GM19099 (cell line): ENCODE results near the gene RAB3IL1.

Source experiments
- POLR2A ChIP-seq: IDR thresholded peaks from 3 replicates; pipeline ENCODE4 v1.6.1; 2011; ENCODE audit warnings: low read depth; ENCODE audit not compliant: insufficient read length; ENCODE audit errors: extremely low read depth

RAB3IL1 gene

DNA sequence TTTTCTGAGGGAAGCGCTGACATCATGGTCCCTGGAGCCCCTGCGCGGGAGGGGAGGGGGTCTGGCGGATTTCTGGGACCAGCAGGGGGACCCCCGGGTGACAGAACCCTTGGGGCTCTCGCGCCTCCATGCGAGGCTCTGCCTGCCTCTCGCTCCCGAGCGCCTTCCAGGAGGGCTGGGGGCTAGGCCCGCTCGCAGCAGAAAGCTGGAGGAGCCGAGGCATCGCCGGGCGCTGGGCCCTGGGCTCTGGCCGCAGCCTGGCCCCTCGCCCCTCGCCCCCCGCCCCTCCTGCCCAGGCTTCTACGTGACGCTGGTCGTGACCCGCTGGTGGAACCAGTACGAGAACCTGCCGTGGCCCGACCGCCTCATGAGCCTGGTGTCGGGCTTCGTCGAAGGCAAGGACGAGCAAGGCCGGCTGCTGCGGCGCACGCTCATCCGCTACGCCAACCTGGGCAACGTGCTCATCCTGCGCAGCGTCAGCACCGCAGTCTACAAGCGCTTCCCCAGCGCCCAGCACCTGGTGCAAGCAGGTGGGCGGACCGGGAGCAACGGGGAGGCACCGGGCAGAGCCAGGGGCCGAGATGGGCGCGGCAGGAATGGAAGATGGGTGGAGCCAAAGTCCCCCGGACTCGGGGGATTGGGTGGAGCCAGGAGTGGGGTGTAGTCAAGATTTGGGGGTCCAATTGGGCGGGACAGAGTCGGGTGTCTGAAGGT is 38.2 kb upstream of the RAB3IL1 start:
- TF ChIP-seq POLR2A: no peak

DNA sequence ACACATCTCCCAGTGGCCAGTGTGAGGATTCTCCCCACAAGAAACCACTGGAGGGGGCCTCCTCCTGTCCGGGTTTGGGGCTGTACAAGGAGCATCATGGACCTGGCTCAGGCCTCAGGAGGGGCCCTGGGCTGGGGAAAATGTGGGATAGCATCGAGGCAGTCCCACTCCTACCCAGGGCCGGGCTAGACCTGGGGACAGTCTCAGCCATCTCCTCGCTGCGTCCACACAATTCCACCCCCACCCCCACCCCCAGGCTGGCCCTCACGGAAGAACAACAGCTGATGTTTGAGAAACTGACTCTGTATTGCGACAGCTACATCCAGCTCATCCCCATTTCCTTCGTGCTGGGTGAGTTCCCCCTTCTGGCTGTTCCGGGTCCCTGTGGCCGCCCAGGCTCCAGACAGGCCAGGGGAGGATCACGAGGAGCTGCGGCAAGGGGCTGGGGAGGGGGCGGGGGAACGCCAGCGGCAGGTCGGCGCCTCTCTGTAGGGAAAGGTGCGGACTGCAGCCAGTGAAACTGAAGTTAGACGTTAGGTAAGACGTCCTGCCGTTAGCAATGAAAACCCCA is 37.6 kb upstream of the RAB3IL1 start:
- no peak for TF ChIP-seq POLR2A

DNA sequence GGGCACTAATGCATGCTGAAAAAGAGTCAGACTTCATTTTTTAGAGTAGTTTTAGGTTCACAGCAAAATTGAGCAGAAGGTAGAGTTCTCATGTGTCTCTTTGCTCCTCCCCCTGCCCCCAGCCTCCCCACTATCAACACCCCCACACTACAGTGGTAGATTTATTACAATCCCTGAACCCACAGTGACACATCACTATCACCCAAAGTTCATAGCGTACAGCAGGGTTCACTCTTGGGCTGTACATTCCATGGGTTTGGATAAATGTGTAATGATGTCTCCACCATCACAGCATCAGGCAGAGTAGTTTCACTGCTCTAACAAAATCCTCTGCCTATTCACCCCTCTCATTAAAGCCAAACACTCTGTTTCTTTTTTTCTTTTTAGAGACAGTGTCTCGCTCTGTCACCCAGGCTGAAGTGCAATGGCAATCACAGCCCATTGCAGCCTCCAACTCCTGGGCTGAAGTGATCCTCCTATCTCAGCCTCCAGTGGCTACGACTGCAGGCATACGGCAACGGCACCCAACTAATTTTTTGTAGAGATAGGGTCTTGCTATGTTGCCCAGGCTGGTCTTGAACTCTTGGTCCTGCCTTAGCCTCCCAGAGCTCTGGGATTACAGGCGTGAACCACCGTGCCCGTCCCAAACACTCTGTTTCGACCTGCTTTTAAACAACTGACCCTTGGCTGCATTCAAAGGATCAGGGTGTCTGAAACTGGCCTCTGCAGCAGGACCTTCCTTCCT is 36.9 kb upstream of the RAB3IL1 start:
- no peak for TF ChIP-seq POLR2A

DNA sequence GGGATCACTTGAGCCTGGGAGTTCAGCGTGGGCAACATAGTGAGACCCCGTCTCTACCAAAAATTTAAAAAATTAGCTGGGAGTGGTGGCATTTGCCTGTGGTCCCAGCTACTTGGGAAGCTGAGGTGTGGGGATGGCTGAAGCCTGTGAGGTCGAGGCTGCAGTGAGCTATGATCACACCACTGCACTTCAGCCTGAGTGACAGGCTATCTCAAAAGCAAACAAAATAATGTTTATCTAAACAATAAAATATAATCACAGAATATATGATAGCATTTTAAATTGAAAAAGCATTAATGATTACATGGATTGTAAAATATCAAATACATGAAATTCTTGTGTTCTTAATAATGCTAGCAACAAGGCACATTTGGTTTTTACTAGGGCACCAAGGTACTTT is 35.5 kb upstream of the RAB3IL1 start:
- no peak for TF ChIP-seq POLR2A

DNA sequence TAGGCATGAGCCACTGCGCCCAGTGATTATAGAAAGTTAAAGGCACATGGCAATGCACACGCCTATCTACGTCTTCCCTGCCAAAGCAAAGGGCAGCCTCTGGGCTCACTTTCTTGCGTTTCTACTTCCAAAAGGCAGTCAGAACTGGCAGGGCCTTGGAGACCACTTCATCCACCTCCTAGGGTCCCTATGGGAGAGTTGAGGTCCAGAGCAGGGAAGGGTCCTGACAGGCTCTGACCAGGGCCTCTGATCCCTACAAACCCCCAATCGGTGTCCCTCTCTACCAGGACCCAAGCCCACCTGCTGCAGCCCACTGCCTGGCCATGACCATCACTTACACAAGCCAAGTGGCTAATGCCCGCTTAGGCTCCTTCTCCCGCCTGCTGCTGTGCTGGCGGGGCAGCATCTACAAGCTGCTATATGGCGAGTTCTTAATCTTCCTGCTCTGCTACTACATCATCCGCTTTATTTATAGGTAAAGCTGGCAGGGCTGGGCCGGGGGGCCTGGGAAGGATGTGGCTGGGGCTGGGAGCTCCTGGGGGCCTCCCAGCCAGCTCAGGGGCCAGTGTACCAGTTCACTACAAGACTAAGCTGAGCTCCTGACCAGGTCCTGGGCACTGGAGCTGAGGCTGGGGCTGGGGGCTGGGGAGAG is 34.2 kb upstream of the RAB3IL1 start:
- TF ChIP-seq POLR2A: no peak

DNA sequence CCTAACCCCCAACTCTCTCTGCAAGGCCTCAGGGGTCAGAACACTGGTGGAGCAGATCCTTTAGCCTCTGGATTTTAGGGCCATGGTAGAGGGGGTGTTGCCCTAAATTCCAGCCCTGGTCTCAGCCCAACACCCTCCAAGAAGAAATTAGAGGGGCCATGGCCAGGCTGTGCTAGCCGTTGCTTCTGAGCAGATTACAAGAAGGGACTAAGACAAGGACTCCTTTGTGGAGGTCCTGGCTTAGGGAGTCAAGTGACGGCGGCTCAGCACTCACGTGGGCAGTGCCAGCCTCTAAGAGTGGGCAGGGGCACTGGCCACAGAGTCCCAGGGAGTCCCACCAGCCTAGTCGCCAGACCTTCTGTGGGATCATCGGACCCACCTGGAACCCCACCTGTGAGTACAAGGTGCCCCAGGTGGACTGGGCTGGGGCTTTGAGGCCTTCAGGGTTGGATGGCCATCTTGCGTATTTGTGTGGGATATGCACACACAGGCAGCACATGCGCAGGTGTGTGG is 32.7 kb upstream of the RAB3IL1 start, which contains the start of gene BEST1:
BEST1 (plus strand) TSS at position 317 of the 513 bp plus-strand sequence. CDS start 1,456 bp downstream, outside the sequence.
- no peak for TF ChIP-seq POLR2A

DNA sequence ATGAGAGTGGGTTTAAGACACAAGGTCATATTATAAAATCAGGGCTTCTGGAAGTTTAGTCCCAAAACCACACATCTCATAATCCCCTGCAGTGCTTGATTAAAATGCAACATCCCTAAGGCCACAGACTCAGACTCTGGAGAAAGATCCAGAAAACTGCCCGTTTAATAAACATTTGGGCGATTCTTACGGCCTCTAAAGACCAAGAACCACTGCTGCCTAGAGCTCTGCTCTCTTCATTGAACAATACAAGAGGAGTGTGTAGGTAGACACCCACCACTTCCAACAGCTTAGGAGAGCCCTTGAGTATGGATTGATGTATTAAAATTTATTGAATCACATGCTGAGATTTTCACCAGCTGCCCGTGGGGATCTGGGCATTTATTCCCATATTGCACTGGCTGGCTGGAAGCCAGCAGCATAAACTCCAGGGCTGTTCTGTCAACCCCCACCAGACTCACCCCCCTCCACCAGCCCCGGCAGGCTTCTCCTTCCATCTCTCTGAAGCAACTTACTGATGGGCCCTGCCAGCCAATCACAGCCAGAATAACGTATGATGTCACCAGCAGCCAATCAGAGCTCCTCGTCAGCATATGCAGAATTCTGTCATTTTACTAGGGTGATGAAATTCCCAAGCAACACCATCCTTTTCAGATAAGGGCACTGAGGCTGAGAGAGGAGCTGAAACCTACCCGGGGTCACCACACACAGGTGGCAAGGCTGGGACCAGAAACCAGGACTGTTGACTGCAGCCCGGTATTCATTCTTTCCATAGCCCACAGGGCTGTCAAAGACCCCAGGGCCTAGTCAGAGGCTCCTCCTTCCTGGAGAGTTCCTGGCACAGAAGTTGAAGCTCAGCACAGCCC is 32.0 kb upstream of the RAB3IL1 start:
- no peak for TF ChIP-seq POLR2A

DNA sequence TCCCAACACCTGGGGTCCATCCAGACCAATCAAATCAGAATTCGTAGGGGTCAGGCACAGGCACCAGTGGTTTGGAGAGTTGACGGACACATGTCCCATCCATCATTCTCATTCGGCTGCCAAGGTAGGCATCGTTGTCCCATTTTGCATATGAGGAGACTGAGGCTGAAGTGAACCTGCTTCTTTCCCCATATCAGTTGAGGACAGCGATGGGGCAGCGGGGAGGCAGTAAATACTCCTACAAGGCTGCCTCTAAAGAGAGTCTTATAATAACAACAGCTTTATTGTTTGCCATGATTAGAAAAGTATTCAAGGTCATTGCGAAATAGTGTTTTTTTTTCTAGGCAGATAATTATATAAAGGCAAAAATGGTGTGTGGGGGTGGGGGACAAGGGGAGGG is 31.1 kb upstream of the RAB3IL1 start:
- no peak for TF ChIP-seq POLR2A

DNA sequence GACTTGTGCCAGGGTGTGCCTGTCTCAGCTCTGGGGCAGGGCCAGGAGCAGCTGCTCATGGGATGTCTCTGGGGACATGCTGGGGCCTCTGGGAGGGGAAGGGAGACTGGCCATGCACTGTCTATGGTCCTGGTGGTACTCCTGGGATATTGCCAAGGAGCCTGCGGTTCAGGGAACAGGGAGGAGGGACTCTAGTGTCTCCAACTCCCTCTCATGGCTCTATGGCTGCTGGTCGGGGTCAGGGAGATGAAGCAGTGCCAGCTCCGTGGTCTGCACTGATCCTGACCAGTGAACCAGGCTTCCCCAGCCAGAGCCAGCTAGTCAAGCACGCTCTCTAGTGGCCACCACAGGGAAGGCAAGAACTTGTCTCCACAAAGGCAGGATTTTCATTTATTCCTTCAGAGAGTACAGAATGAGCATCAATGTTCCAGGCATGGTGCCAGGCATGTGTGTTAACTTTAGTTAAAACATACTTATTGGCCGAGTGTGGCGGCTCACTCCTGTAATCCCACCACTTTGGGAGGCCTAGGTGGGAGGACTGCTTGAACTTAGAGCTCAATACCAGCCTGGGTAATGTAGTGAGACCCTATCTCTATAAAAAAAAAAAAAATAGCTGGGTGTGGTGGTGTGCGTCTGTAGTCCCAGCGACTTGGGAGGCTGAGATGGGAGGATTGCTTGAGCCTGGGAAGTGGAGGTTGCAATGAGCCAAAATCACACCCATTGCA is 30.3 kb upstream of the RAB3IL1 start:
- no peak for TF ChIP-seq POLR2A

DNA sequence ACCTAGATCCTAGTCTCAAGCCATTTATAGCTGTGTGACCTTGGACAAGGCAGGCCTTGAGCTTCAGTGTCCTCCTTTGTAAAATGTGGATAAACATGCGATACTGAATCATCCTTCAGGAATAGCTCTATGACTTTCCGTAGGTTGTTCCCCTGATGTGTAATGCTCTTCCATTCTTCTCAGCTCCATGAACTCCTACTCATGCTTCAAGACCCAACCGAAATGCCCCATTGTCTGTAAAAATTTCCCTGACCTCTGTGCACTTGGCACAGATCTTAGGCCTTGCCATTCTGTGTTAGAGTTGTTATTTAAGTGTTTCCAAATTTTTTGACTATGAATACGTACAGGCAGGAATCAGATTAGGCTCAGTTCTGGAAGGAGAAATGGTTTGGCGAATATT is 29.5 kb upstream of the RAB3IL1 start:
- no peak for TF ChIP-seq POLR2A

DNA sequence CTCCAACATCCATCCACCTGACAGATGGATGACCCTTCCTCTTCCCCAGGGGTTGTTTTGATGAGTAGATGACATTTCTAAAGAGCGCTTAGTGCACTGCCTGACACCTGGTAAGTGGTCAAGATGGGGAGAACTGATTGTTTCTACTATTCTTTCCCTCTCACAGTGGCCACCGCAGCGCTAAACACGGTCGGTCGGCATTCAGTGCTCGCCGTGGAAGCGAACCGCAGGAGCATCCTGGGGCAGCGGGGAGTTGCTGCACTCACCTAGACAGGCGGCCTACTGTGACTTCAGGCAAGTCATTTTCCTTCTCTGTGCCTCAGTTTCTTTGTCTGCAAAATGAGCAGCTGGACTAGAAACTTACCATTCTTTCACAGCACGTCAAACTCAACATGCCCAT is 27.8 kb upstream of the RAB3IL1 start:
- TF ChIP-seq POLR2A: no peak

DNA sequence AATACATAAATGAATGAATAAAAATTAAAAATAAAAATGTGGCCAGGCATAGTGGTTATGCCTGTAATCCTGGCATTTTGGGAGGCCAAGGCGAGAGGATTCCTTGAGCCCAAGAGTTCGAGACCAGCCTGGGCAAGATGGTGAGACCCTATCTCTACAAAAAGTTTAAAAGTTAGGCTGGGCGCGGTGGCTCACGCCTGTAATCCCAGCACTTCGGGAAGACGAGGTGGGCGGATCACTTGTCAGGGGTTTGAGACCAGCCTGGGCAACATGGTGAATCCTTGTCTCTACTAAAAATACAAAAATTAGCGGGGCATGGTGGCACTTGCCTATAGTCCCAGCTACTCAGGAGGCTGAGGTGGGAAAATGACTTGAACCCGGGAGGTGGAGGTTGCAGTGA is 23.1 kb upstream of the RAB3IL1 start:
- TF ChIP-seq POLR2A: no peak

DNA sequence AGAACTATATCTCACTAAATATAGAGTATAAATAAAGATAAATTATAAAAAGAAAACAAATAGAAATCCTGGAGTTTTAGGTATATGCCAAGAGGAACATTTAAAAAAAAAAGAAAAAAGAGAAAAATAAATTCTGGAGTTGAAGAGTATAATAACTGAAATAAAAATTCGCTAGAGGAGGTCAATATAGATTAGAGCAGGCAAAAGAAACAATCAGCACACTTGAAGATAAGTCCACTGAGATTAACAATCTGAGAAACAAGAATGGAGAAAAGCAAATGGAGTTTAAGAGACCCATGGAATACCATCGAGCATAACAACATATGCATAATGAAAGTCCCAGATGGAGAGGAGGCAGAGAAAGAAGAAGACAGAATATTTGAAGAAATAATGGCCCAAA is 18.5 kb upstream of the RAB3IL1 start:
- TF ChIP-seq POLR2A: no peak

DNA sequence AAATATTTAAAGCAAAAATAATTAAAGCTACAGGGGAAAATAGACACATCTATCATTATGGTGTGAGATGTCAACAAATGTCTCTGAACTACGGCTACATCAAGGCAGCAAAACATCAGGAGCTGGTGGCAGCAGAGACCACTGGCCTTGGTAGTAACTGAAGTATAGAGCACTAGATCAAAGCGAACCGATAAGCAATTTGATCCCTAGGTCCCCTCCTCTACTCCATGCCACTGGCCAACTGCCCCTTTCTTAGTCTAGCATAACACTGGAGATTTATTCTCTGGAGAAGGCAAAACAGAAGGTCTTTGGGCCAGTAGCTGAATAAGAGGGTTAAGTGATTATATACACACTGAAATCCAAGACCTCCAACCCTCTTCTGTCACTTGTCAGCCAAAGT is 13.6 kb upstream of the RAB3IL1 start:
- TF ChIP-seq POLR2A: no peak
